COLO829 (cell line): ENCODE data around the gene RPSA.
"Not testable (repeated sequence)": the region's sequence is repeated elsewhere in the genome, so short reads cannot be mapped to it uniquely, and the experiment has no call there.

ENCODE experiments used
- DNase-seq: peaks from one replicate; pipeline ENCODE4 v3.0.0; 2012; ENCODE audit warnings: low spot score

RPSA gene

GRCh38 chr3:39454591-39455217, 48.2 kb downstream of the RPSA start:
- no peak for DNase-seq

GRCh38 chr3:39456159-39456558, 49.6 kb downstream of the RPSA start:
- no peak for DNase-seq

- DNase-seq: no peak
These were observed 50.8 kb downstream of the RPSA start for GRCh38 chr3:39457361-39457760.

GRCh38 chr3:39458579-39458978, 52.1 kb downstream of the RPSA start:
- not testable (repeated sequence) for DNase-seq

- DNase-seq: peak; percentile 89
These were observed 54.2 kb downstream of the RPSA start for GRCh38 chr3:39460677-39461076.
